ENCODE results near the gene TLE3. TPM values are rescaled to one million over a fixed set of nuclear protein-coding genes. Genes with fewer than 3 reads are reported as not detected.
A peak's percentile ranks its signal among the peaks of the same experiment; 100 is the strongest.

TLE3 gene
- total RNA-seq, 1 donor from 2014 or later = 8.3 TPM

DNA sequence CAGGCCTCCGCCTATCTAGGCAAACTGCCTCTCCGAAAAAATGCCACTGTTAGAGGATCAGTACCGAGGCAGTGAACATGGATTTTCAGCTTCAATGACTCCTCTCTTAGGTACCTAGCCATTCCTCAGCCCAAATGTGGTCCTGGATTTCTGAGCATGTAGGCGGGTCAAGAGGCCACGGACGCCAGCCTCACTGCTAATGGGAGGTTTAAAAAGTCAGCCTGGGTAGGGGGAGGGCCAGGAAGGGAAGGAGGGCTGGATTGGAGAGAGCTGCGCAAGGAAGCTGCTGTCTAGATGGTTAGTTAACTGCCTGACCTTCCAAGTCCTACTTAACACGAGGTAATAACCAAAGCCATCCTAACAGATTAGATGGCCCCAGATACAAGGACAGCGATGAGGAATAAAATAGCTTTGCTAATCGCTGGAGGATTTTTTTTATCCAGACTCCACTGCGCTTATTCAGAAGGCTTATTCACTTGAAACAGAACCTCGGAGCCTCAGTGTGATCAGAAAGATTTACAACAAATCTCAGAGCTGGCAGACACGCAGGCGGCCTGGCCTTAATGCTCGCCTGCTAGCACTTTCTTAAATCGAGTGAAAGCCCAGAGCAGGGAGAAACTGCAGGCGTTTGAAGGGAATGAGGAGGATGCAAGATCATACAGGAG, 34.3 kb downstream of the TLE3 start:
- no peak for DNase-seq (ENCODE audit: low read depth in 2 of 2)

GRCh38 chr15:70062321-70062956, 35.3 kb downstream of the TLE3 start:
- DNase-seq (ENCODE audit: low read depth in 2 of 2) = peak; percentile 82 to 98

GRCh38 chr15:70061696-70062270, 35.9 kb downstream of the TLE3 start:
- DNase-seq (ENCODE audit: low read depth in 2 of 2) = no peak

- no peak for DNase-seq (ENCODE audit: low read depth in 2 of 2)
Observed at GRCh38 chr15:70060993-70061305, 36.8 kb downstream of the TLE3 start.

GRCh38 chr15:70060214-70060992, 37.3 kb downstream of the TLE3 start:
- no peak for DNase-seq (ENCODE audit: low read depth in 2 of 2)

DNA sequence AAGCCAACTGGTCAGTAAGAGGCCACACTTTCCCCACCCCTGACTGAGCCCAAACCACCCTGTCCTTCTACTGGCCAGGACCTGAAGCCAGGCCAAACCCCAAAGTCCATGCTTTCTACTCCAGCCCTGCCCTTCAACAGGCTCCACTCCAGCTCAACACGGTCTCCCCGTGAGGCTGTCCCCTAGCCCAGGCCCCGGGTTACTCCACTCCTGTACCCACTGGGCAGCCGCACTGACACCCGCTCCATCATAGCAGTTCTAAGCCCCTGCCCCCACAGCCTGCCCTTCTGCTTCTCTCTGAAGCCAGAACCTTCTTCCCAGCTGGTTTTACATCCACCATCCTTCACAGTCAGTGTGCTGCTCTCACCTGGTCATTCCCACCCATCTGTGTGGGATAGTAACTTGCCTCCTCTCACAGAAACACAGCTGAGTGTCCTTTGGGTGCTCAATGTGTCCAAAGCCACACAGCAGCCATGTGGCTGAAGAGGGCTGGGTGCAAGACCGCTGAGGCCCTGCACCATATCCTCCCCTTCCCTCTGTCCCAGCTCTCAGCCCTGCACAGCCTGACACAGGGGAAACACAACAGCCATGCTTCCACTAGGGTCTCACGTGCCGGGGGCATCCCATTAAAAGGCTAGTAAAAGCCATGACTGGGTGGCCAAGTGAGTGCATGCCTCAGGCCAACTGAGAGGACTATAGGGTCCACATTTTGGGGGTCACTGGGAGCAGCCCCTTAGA, 38.1 kb downstream of the TLE3 start:
- DNase-seq (ENCODE audit: low read depth in 2 of 2) = no peak

DNA sequence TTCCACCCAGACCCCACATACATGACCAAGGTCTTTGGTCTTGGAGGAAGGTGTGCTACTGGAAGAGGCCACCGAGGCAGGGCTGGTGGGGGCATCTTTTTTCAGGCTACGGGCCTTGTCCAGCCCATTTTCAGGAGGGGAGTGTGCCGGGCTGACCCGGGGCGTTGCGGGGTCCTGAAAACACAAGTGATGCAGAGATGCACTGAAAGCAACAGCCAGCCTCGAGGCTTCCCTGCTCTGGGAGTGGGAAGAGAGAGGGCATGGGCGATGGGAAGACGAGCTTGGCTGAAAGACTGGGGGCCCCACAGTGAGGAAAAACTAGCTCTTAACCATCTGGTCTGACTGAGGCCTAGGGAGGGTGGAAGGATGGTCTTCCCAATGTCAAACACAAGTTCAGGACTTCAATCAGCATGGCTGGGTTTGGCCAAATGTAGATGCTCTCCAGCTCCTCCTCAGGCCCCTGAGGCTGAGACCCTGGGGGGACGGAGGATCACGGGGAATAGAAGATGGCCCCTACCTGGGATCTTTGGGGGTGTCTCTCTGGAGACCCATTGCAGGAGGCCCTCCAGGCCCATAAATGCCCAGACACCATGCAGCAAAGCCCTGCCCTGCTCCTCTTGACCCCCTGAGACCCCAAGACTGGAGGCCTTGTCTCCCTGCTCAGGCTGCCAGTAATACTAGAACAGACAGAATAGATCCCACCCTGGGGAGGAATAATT, 38.9 kb downstream of the TLE3 start:
- no peak for DNase-seq (ENCODE audit: low read depth in 2 of 2)

GRCh38 chr15:70057931-70058641, 39.6 kb downstream of the TLE3 start:
- no peak for DNase-seq (ENCODE audit: low read depth in 2 of 2)

DNA sequence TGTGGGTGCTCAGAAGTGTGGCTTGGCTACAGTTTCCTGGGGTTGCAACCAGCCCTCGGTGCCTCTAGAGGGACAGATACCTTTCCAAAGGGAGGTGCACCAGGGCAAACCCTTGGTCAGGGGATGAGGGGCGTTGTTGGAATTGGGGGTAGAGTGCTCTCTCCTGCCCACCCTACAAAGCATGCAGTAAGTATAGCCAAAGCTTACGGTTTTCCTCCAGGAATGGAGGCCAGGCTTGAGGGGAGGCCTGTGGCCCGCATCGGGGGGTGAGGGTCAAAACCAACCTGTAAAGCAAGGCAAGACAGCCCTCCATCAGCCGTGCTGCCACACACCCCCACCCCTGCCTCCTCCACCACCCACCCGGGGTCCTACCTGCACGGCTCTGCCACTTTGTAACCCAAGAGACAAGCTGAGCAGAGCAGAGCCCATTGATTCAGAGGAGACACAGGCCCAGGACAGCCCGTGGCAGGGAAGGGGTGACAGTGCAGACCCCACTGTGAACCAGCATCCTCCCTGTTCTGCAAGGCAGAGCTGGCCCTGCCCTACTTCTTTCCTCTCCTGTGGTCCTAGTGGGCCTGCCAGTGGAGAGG, 41.5 kb downstream of the TLE3 start:
- DNase-seq (ENCODE audit: low read depth in 2 of 2) = no peak

GRCh38 chr15:70055601-70056051, 42.1 kb downstream of the TLE3 start:
- DNase-seq (ENCODE audit: low read depth in 2 of 2) = no peak

DNA sequence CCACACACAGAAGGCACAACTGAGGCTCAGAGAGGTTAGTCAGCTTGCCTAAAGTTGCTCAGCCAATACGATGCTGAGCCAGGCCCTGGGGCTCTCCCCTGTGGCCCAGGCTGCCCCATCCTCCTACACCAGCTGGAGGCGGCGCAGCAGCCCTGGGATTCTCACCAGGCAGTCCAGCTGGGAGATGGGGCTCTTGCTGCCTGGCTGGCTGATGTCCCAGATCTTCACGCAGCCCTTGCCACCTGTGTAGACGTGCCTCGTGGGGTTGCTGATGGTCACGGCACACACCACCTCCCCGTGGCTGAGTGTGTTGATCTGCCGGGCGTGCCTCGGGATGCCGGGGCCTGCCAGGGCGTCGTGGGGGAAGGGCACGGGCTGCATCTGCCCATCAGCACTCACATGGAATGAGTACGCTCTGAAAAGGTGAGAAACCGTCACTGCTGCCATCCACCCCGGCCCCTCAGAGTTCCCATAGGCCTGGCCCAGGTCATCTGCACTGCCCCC, 42.8 kb downstream of the TLE3 start:
- DNase-seq (ENCODE audit: low read depth in 2 of 2) = no peak

DNA sequence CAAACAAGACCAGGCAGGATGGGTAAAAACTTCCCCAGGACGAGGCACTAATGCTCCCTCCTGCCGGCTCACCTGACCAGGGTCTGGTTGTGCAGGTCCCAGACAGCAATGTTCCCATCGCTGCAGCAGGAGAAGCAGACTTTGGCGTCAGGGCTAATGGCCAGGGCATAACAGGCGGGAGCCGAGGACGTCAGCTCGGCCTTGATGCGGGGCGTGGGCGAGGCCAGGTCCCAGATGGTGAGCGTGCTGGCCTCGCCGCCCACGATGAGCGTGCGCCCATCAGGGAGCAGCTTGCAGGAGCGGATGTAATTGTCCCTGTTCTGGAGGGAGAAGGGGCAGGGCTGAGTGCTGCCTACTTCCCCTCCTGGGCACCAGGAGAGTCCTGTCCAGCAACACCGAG, 43.4 kb downstream of the TLE3 start:
- no peak for DNase-seq (ENCODE audit: low read depth in 2 of 2)

DNA sequence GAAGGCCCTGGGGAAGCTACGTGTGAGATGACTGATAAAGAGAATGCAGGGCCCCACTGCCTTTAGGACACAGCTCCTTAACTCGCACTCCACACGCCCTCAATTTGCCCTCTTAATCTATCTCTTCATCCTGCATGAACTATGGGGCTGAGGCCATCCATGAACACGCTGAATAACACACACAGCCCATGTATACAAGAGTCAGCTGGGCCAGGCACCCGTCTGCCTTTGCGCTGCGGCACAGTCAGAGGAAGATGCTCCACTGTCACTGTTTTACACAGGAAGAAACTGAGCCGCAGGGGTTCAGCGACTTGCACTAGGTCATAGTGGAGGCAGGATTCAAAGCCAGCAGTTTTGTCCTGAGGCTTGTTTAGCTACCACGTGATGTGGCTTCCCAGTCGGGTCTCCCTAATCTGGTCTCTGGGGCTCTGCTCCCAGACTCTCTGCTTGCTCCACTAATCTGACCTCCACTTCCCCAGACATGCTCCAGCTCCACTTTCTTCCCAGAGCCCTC, 43.9 kb downstream of the TLE3 start:
- no peak for DNase-seq (ENCODE audit: low read depth in 2 of 2)

DNA sequence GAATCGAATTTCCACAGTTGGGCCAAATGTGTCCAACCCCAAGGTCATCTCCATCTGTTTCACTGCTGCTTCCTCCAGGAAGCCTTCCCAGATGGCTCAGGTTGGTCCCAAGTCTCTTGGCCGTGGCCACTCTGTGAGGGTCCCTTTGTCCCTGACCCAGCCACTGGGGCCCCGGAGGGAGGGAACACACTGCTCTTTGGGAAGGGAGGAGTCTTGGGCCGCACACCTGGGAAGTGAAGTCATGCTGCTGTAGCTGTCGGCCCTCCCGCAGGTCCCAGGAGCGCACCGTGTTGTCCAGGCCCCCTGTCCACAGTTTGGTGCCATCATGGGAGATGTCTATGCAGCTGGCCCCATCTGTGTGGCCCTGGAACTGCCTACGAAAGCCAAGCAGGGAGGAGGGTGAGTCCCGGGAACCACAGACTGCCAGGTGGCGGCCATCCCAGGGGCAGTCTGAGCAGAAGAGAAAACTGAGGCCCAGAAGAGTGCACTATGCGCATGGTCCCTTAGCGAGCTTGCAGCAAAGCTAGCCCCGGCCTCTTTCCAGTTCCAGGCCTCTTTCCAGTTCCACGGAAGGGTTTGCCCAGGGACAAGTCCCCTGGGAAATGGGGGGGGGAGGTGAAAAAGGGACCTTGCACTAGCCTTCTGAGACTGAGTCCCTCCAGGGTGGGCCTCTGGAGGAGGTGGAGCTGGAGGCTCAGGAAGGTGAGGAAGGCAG, 44.6 kb downstream of the TLE3 start:
- DNase-seq (ENCODE audit: low read depth in 2 of 2) = no peak

- no peak for DNase-seq (ENCODE audit: low read depth in 2 of 2)
Observed at GRCh38 chr15:70051948-70052633, 45.6 kb downstream of the TLE3 start.

DNA sequence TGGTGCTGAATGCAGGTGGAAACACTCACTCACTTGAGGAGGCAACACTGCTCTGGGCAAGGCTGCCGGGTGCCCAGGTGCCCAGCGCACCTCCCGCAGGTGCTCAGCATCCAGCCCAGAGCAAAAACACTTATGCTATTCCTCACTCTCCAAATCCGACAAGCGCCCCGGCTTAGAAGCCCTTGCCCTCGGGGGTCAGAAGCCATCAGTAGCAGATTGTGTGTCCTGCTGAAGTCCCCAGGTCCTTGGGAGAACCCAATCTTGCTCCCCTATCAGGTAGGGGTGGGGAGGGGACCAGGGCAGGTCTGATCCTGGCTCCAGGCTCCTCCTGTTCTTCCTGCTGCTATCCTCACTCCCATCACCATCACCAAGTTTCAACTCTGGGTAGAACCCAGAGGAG, 46.7 kb downstream of the TLE3 start:
- no peak for DNase-seq (ENCODE audit: low read depth in 2 of 2)

DNA sequence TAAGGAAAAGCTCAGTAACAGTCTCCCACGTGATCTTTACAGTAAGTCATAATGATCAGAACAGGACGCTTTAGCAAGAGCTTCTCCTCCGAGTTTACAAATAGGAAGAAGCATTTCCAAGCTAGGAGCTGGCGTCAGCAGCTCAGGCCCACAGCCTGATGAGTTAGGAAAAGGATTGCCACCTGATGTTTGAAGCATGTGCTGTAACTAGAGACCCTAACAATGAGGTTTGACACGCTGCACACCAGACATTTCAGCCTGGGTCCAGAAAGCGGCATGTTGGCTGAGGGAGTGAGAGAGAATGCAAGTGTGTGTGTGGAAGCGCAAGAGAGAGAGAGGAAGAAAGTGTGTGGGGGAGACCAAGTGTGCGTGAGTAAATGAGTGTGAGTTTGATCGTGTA, 47.3 kb downstream of the TLE3 start:
- DNase-seq (ENCODE audit: low read depth in 2 of 2) = no peak

- no peak for DNase-seq (ENCODE audit: low read depth in 2 of 2)
Observed at GRCh38 chr15:70049701-70050301, 47.9 kb downstream of the TLE3 start.
